A549 (cell line): ENCODE data around the gene LAMA3. TPM values are rescaled to one million over a fixed set of nuclear protein-coding genes. Genes with fewer than 3 reads are reported as not detected.

ENCODE experiments used
- ATAC-seq, 2 experiments: fragments of 200-7000 bp in 1 of 2; fragments of >200 bp in 1 of 2; cut with Nextera tagmentation in 1 of 2; cut with Tn5 transposase in 1 of 2; 3 replicates each; pipeline versions ENCODE4 v1.8.0 to v1.9.1; 2018 to 2020; ENCODE audit warnings: mild to moderate bottlenecking in 1 of 2, moderate library complexity in 1 of 2
- CTCF ChIA-PET: fragments of 300-600 bp; sonication (Branson Sonifier 250); formaldehyde crosslinking; extraction: SDS; loops from one replicate; lab custom pipeline; 2021; ENCODE audit warnings: antibody characterized with exemption, inconsistent platforms; lab: Yijun Ruan, JAX
- POLR2A ChIA-PET: fragments of 350-600 bp; formaldehyde crosslinking; extraction: SDS; loops from one replicate; lab custom pipeline; 2021; ENCODE audit warnings: antibody characterized with exemption, inconsistent platforms; lab: Yijun Ruan, JAX
- DNase-seq, 2 experiments: peaks; one replicate each; pipeline versions ENCODE4 v3.0.0 to v3.0.0-alpha.2; 2011 to 2016; ENCODE audit warnings: low read depth in 1 of 2, low spot score in 1 of 2
- FAIRE-seq: peaks from 2 replicates; lab custom pipeline; 2011; peaks lifted over from hg19 to GRCh38; lab: Jason Lieb, UNC
- H3K27ac ChIP-seq, 2 experiments: fragments of >200 bp; sonication (Bioruptor Twin); formaldehyde crosslinking; 3 replicates each; pipeline ENCODE4 v1.5.1; 2016 to 2017
- H3K4me1 ChIP-seq: fragments of >200 bp; sonication (Bioruptor Twin); formaldehyde crosslinking; 3 replicates; pipeline ENCODE4 v1.6.1; 2016
- H3K4me2 ChIP-seq: fragments of >200 bp; sonication (Bioruptor Twin); formaldehyde crosslinking; 3 replicates; pipeline ENCODE4 v1.6.1; 2016
- H3K4me3 ChIP-seq: fragments of >200 bp; sonication (Bioruptor Twin); formaldehyde crosslinking; 3 replicates; pipeline ENCODE4 v1.5.1; 2016
- H3K9me3 ChIP-seq: fragments of >200 bp; sonication (Bioruptor Twin); formaldehyde crosslinking; 3 replicates; pipeline ENCODE4 v1.6.1; 2016
- CBX2 ChIP-seq: fragments of 200-600 bp; sonication (generic); IDR thresholded peaks from 2 replicates; pipeline ENCODE4 v1.6.1; 2016; ENCODE audit warnings: low read depth, mild to moderate bottlenecking, borderline replicate concordance
- EHF ChIP-seq: fragments of 250-450 bp; sonication (Bioruptor Pico); IDR thresholded peaks from 2 replicates; pipeline ENCODE4 v1.5.0; 2020; ENCODE audit warnings: mild to moderate bottlenecking
- EHMT2 ChIP-seq: fragments of 200-600 bp; sonication (generic); IDR thresholded peaks from 2 replicates; pipeline ENCODE4 v1.6.1; 2016; ENCODE audit warnings: antibody characterized with exemption, low read depth, mild to moderate bottlenecking, moderate library complexity
- FOSB ChIP-seq: fragments of 250-450 bp; sonication (Bioruptor Pico); IDR thresholded peaks from 2 replicates; pipeline ENCODE4 v1.5.0; 2020; ENCODE audit warnings: mild to moderate bottlenecking, moderate library complexity
- FOXS1 ChIP-seq: fragments of 250-450 bp; sonication (Bioruptor Pico); IDR thresholded peaks from 2 replicates; pipeline ENCODE4 v1.5.0; 2020; ENCODE audit warnings: mild to moderate bottlenecking, moderate library complexity
- HDAC2 ChIP-seq: fragments of 200-600 bp; sonication (generic); IDR thresholded peaks from 2 replicates; pipeline ENCODE4 v1.6.1; 2016
- HEYL ChIP-seq: fragments of 250-450 bp; sonication (Bioruptor Pico); IDR thresholded peaks from 2 replicates; pipeline ENCODE4 v1.8.0; 2021; ENCODE audit warnings: mild to moderate bottlenecking, moderate library complexity
- HOXB13 ChIP-seq: fragments of 250-450 bp; sonication (Bioruptor Pico); IDR thresholded peaks from 2 replicates; pipeline ENCODE4 v1.5.0; 2020; ENCODE audit warnings: low read depth, mild to moderate bottlenecking, moderate library complexity
- KDM5A ChIP-seq: fragments of 200-600 bp; sonication (generic); IDR thresholded peaks from 2 replicates; pipeline ENCODE4 v1.6.1; 2016; ENCODE audit warnings: antibody characterized with exemption, mild to moderate bottlenecking
- MAFK ChIP-seq: fragments of 450-650 bp; IDR thresholded peaks from 2 replicates; pipeline ENCODE4 v1.6.1; 2014; ENCODE audit not compliant: partially characterized antibody
- NR3C1 ChIP-seq: fragments of >200 bp; sonication (Bioruptor Twin); formaldehyde crosslinking; IDR thresholded peaks from 3 replicates; pipeline ENCODE4 v1.6.1; 2017
- PHF8 ChIP-seq: fragments of 200-600 bp; sonication (generic); IDR thresholded peaks from 2 replicates; pipeline ENCODE4 v1.6.1; 2016; ENCODE audit warnings: low read depth, mild to moderate bottlenecking, antibody characterized with exemption, moderate library complexity, borderline replicate concordance
- POLR2A ChIP-seq: IDR thresholded peaks from 2 replicates; pipeline ENCODE4 v1.6.1; 2012; ENCODE audit warnings: mild to moderate bottlenecking, low read length
- POLR2AphosphoS2 ChIP-seq: conservative IDR thresholded peaks from 2 replicates; pipeline ENCODE4 v1.6.1; 2012; ENCODE audit warnings: low read length, improper control_type of control experiment, inconsistent platforms
- RFX5 ChIP-seq: fragments of 450-650 bp; IDR thresholded peaks from 2 replicates; pipeline ENCODE4 v1.7.1; 2014; ENCODE audit warnings: antibody characterized with exemption, mild to moderate bottlenecking, moderate library complexity
- RNF2 ChIP-seq: fragments of 200-600 bp; sonication (generic); IDR thresholded peaks from 2 replicates; pipeline ENCODE4 v1.6.1; 2016; ENCODE audit warnings: low read depth, mild to moderate bottlenecking, antibody characterized with exemption, moderate library complexity, borderline replicate concordance
- SMC3 ChIP-seq: fragments of >200 bp; sonication (Bioruptor Twin); formaldehyde crosslinking; IDR thresholded peaks from 3 replicates; pipeline ENCODE4 v1.6.1; 2018; ENCODE audit warnings: inconsistent platforms
- SREBF2 ChIP-seq: fragments of 450-650 bp; IDR thresholded peaks from 2 replicates; pipeline ENCODE4 v1.6.1; 2014; ENCODE audit warnings: mild to moderate bottlenecking, moderate library complexity
- TFCP2L1 ChIP-seq: fragments of 250-450 bp; sonication (Bioruptor Pico); IDR thresholded peaks from 2 replicates; pipeline ENCODE4 v1.5.0; 2021; ENCODE audit warnings: mild to moderate bottlenecking
- TP53 ChIP-seq: fragments of 250-450 bp; sonication (Bioruptor Pico); IDR thresholded peaks from 2 replicates; pipeline ENCODE4 v1.5.0; 2021; ENCODE audit warnings: mild to moderate bottlenecking, moderate library complexity
- ZC3H11A ChIP-seq: fragments of 450-650 bp; IDR thresholded peaks from 2 replicates; pipeline ENCODE4 v1.6.1; 2014; ENCODE audit warnings: antibody characterized with exemption, mild to moderate bottlenecking
- ZNF302 ChIP-seq: fragments of 250-450 bp; sonication (Bioruptor Pico); IDR thresholded peaks from 2 replicates; pipeline ENCODE4 v1.9.0; 2021; ENCODE audit warnings: inconsistent platforms, mild to moderate bottlenecking, moderate library complexity
- WGBS: methylation state at CpG from one replicate; pipeline ENCODE4 v1.1.6; 2017; ENCODE audit errors: missing lambda C conversion rate; 5-methylcytosine and 5-hydroxymethylcytosine counted together
- polyA plus RNA-seq, 4 experiments: library from polyadenylated mRNA; depleted of rRNA in 3 of 4; stranded (reverse); fragments of >200 nt; fragmentation: RNase III in 1 of 4; extraction: RNeasy Plus Mini Kit Qiagen cat#74134 plus additional on column Dnase treatment in 1 of 4; gene quantifications; 2 replicates in 3 of 4; 3 replicates in 1 of 4; pipeline ENCODE4 v1.2.3, GENCODE V29; 2011 to 2017
- TF ChIP-seq, protein P1 (sequence below): fragments of 450-650 bp; IDR thresholded peaks from 2 replicates; pipeline ENCODE4 v1.6.1; 2014; ENCODE audit warnings: antibody characterized with exemption
- TF ChIP-seq, protein P2 (sequence below): fragments of 200-600 bp; sonication (generic); IDR thresholded peaks from 2 replicates; pipeline ENCODE4 v1.6.1; 2016; ENCODE audit warnings: antibody characterized with exemption, mild to moderate bottlenecking, moderate library complexity
- TF ChIP-seq, protein P3 (sequence below): fragments of >200 bp; sonication (Bioruptor Twin); formaldehyde crosslinking; IDR thresholded peaks from 2 replicates; pipeline ENCODE4 v1.6.1; 2016
- TF ChIP-seq, protein P4 (sequence below): fragments of >200 bp; sonication (Bioruptor Twin); formaldehyde crosslinking; IDR thresholded peaks from 3 replicates; pipeline ENCODE4 v1.5.1; 2016
- TF ChIP-seq, protein P5 (sequence below): fragments of 250-450 bp; sonication (Bioruptor Pico); IDR thresholded peaks from 2 replicates; pipeline ENCODE4 v1.5.0; 2021; ENCODE audit warnings: mild to moderate bottlenecking, moderate library complexity, borderline replicate concordance

Gene LAMA3
- polyA plus RNA-seq, 2 of the 4 experiments (the other 2 are of a cell fraction), result 18.2 to 31.0 TPM

DNA sequence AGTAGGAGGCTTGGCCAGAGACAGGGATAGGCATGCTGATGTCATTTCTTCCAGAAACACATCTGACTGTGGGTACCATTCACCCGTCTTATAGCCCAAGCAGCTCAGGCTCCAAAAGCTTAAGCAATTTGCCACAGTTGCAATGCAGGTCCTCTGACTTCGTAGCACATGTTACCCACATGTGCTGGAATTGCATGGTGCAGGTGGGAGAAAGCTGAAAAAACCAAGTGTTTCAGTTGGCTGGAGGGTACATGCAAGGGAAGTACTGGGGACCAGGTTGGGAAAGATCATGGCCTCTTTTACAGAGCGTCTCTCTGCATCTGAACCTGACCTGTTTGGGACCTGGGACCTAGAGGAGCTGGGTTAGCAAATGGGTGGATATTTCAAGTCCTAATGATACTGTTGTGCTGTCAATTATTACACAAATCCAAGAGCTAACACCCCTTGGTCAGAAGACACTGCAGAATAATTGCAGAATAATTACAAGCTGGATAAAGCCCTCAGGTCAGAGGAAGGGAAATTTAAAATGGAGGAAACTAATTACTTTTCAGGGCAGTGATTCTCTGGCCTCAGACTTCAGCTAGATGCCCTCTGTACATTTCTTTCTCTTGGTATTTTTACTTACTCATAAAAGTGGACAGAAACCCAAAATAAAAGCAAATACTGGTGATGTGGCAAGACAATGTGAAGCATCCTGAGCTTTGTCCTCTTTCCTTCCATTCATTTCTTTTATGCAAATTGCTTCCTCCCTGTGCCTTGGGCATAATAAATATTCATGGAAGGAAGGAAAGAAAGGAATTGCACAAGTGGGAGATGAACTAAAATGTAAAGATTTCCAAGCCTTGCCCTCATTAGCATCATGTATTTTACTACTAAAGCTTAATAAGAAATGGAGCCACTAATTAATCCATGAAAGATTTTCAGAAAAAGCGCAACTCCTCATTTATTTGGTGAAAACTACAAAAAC is 279.7 kb downstream of the LAMA3 start:
- no peak overlapping the region for H3K4me3 ChIP-seq
- no peak for FAIRE-seq

DNA sequence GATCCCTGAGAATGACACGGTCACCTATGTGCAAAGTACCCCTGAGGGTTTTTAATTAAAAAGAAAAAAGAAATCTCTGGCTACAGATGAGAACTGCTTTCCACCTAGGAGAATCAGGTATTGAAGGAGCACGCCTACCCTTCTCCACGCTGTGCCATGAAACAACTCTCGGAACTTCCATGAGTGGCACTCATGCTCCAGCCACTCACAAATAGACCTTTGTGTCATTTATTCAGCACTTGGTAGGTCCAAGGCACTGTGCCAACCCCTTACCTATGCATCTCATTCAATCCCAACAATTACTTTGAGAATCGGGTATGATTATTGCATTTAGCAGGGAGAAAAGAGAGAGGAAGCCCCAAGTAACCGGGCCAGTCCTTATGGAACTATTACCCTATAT is 280.4 kb downstream of the LAMA3 start:
- Histone ChIP-seq H3K4me3 (no peak overlapping the region), H3K9me3 (no peaks in the 10 kb centered on the region), H3K27ac (no peak overlapping the region), H3K4me1 (peaks cover 7% of the 10 kb centered on the region; the same call in 1 of the 3 replicates), H3K4me2 (no peak overlapping the region)
- FAIRE-seq (no peak), ATAC-seq (no peak), DNase-seq (no peak)
- POLR2A ChIA-PET, result no interaction called here
- TF ChIP-seq, protein P1, sequence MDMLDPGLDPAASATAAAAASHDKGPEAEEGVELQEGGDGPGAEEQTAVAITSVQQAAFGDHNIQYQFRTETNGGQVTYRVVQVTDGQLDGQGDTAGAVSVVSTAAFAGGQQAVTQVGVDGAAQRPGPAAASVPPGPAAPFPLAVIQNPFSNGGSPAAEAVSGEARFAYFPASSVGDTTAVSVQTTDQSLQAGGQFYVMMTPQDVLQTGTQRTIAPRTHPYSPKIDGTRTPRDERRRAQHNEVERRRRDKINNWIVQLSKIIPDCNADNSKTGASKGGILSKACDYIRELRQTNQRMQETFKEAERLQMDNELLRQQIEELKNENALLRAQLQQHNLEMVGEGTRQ, result no peak
- TF ChIP-seq SMC3 (no peak), RFX5 (no peak), HOXB13 (no peak), HEYL (CRISPR knock-in tag) (no peak), TP53 (CRISPR knock-in tag) (no peak), SREBF2 (no peak), POLR2A (no peak), KDM5A (no peak), ZC3H11A (no peak)
- TF ChIP-seq, protein P2, sequence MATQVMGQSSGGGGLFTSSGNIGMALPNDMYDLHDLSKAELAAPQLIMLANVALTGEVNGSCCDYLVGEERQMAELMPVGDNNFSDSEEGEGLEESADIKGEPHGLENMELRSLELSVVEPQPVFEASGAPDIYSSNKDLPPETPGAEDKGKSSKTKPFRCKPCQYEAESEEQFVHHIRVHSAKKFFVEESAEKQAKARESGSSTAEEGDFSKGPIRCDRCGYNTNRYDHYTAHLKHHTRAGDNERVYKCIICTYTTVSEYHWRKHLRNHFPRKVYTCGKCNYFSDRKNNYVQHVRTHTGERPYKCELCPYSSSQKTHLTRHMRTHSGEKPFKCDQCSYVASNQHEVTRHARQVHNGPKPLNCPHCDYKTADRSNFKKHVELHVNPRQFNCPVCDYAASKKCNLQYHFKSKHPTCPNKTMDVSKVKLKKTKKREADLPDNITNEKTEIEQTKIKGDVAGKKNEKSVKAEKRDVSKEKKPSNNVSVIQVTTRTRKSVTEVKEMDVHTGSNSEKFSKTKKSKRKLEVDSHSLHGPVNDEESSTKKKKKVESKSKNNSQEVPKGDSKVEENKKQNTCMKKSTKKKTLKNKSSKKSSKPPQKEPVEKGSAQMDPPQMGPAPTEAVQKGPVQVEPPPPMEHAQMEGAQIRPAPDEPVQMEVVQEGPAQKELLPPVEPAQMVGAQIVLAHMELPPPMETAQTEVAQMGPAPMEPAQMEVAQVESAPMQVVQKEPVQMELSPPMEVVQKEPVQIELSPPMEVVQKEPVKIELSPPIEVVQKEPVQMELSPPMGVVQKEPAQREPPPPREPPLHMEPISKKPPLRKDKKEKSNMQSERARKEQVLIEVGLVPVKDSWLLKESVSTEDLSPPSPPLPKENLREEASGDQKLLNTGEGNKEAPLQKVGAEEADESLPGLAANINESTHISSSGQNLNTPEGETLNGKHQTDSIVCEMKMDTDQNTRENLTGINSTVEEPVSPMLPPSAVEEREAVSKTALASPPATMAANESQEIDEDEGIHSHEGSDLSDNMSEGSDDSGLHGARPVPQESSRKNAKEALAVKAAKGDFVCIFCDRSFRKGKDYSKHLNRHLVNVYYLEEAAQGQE, result no peak
- TF ChIP-seq, protein P3, sequence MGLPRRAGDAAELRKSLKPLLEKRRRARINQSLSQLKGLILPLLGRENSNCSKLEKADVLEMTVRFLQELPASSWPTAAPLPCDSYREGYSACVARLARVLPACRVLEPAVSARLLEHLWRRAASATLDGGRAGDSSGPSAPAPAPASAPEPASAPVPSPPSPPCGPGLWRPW, result no peak
- CTCF ChIA-PET, result no interaction called here
- WGBS, result 78% methylated on average over 6 of the region's 6 CpGs

More for the DNA sequence above, 279.7 kb downstream of the LAMA3 start:
- POLR2A ChIA-PET, result no interaction called here
- no peak overlapping the region for H3K27ac ChIP-seq
- TF ChIP-seq, protein P4, sequence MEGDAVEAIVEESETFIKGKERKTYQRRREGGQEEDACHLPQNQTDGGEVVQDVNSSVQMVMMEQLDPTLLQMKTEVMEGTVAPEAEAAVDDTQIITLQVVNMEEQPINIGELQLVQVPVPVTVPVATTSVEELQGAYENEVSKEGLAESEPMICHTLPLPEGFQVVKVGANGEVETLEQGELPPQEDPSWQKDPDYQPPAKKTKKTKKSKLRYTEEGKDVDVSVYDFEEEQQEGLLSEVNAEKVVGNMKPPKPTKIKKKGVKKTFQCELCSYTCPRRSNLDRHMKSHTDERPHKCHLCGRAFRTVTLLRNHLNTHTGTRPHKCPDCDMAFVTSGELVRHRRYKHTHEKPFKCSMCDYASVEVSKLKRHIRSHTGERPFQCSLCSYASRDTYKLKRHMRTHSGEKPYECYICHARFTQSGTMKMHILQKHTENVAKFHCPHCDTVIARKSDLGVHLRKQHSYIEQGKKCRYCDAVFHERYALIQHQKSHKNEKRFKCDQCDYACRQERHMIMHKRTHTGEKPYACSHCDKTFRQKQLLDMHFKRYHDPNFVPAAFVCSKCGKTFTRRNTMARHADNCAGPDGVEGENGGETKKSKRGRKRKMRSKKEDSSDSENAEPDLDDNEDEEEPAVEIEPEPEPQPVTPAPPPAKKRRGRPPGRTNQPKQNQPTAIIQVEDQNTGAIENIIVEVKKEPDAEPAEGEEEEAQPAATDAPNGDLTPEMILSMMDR, result no peak
- TF ChIP-seq MAFK, result no peak
- no peak for TF ChIP-seq FOXS1 (CRISPR knock-in tag)
- no peak for TF ChIP-seq SREBF2
- no peak for TF ChIP-seq EHMT2
- TF ChIP-seq ZNF302 (CRISPR knock-in tag), result no peak
- TF ChIP-seq POLR2AphosphoS2, result no peak
- TF ChIP-seq CBX2, result no peak
- no peak for TF ChIP-seq EHF (CRISPR knock-in tag)
- TF ChIP-seq KDM5A, result no peak
- TF ChIP-seq RNF2, result no peak
- TF ChIP-seq FOSB, result no peak
- TF ChIP-seq NR3C1, result no peak
- no peak for TF ChIP-seq TP53 (CRISPR knock-in tag)
- no peak for TF ChIP-seq TFCP2L1 (CRISPR knock-in tag)
- TF ChIP-seq, protein P5, sequence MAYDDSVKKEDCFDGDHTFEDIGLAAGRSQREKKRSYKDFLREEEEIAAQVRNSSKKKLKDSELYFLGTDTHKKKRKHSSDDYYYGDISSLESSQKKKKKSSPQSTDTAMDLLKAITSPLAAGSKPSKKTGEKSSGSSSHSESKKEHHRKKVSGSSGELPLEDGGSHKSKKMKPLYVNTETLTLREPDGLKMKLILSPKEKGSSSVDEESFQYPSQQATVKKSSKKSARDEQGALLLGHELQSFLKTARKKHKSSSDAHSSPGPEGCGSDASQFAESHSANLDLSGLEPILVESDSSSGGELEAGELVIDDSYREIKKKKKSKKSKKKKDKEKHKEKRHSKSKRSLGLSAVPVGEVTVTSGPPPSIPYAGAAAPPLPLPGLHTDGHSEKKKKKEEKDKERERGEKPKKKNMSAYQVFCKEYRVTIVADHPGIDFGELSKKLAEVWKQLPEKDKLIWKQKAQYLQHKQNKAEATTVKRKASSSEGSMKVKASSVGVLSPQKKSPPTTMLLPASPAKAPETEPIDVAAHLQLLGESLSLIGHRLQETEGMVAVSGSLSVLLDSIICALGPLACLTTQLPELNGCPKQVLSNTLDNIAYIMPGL, result no peak
- TF ChIP-seq HOXB13, result no peak
- TF ChIP-seq RFX5, result no peak
- no peak for TF ChIP-seq PHF8
- no peak for TF ChIP-seq HDAC2
- TF ChIP-seq, all 56 proteins: peak for 0
- WGBS, result 88% methylated on average over 4 of the region's 4 CpGs
- DNase-seq (no peak), ATAC-seq (no peak)
- CTCF ChIA-PET, result interaction anchor here (1.1 kb wide), 1 partner anchor 51 kb away, joined by 3 read pairs; no protein-coding TSS in a partner anchor
- Histone ChIP-seq H3K4me1 (peaks cover 9% of the 10 kb centered on the region; the same call in 1 of the 3 replicates), H3K4me2 (no peak overlapping the region), H3K9me3 (no peaks in the 10 kb centered on the region)
